H9 (cell line): ENCODE data around the gene FAM222B. TPM values are rescaled to one million over a fixed set of nuclear protein-coding genes. Genes with fewer than 3 reads are reported as not detected.

Source experiments
- DNase-seq: peaks from one replicate; pipeline ENCODE4 v3.0.0-alpha.2; 2017
- H2AFZ ChIP-seq: one replicate; pipeline ENCODE4 v1.6.1; 2013; ENCODE audit warnings: mild to moderate bottlenecking, low read length, control low read depth, moderate library complexity
- H2AK5ac ChIP-seq: 2 replicates; pipeline ENCODE4 v1.6.1; 2013; ENCODE audit warnings: low read length, control low read depth, mixed read lengths; ENCODE audit not compliant: insufficient read length
- H2BK120ac ChIP-seq: one replicate; pipeline ENCODE4 v1.6.1; 2013; ENCODE audit warnings: low read depth, mild to moderate bottlenecking, low read length, control low read depth, inconsistent platforms; ENCODE audit not compliant: poor library complexity, severe bottlenecking
- H2BK12ac ChIP-seq: 2 replicates; pipeline ENCODE4 v1.6.1; 2013; ENCODE audit warnings: low read length, control low read depth, mixed read lengths, low read depth; ENCODE audit not compliant: insufficient read length
- H2BK15ac ChIP-seq: 2 replicates; pipeline ENCODE4 v1.6.1; 2013; ENCODE audit warnings: low read depth, low read length, control low read depth
- H2BK20ac ChIP-seq: one replicate; pipeline ENCODE4 v1.6.1; 2013; ENCODE audit warnings: low read depth, mild to moderate bottlenecking, low read length, control low read depth, inconsistent platforms; ENCODE audit not compliant: poor library complexity, severe bottlenecking
- H2BK5ac ChIP-seq: 2 replicates; pipeline ENCODE4 v1.6.1; 2013; ENCODE audit warnings: low read length, control low read depth, mixed read lengths; ENCODE audit not compliant: insufficient read length
- H3K14ac ChIP-seq: 2 replicates; pipeline ENCODE4 v1.6.1; 2013; ENCODE audit warnings: low read length, control low read depth; ENCODE audit not compliant: insufficient read depth
- H3K18ac ChIP-seq: 2 replicates; pipeline ENCODE4 v1.6.1; 2013; ENCODE audit warnings: low read depth, mild to moderate bottlenecking, mixed read lengths, low read length, control low read depth; ENCODE audit not compliant: insufficient read length
- H3K23ac ChIP-seq: 2 replicates; pipeline ENCODE4 v1.6.1; 2013; ENCODE audit warnings: low read length, control low read depth, mixed read lengths, low read depth; ENCODE audit not compliant: insufficient read length
- H3K23me2 ChIP-seq: 2 replicates; pipeline ENCODE4 v1.6.1; 2013; ENCODE audit warnings: low read depth, mild to moderate bottlenecking, mixed read lengths, low read length, control low read depth; ENCODE audit not compliant: insufficient read length, poor library complexity, severe bottlenecking
- H3K27ac ChIP-seq: 2 replicates; pipeline ENCODE4 v1.5.1; 2013; ENCODE audit warnings: low read length, control low read depth, mixed read lengths, low read depth; ENCODE audit not compliant: insufficient read length
- H3K27me3 ChIP-seq: 2 replicates; pipeline ENCODE4 v1.6.1; 2013; ENCODE audit warnings: low read length, control low read depth, inconsistent platforms; ENCODE audit not compliant: insufficient read depth
- H3K4ac ChIP-seq: 2 replicates; pipeline ENCODE4 v1.6.1; 2013; ENCODE audit warnings: low read depth, mild to moderate bottlenecking, control low read depth, inconsistent platforms, low read length, moderate library complexity
- H3K4me1 ChIP-seq: 2 replicates; pipeline ENCODE4 v1.6.1; 2013; ENCODE audit warnings: low read length, control low read depth, inconsistent platforms; ENCODE audit not compliant: insufficient read depth
- H3K4me2 ChIP-seq: 2 replicates; pipeline ENCODE4 v1.6.1; 2013; ENCODE audit warnings: low read length, control low read depth, mixed read lengths; ENCODE audit not compliant: insufficient read length, insufficient read depth
- H3K56ac ChIP-seq: 2 replicates; pipeline ENCODE4 v1.6.1; 2013; ENCODE audit warnings: low read depth, mild to moderate bottlenecking, mixed read lengths, low read length, control low read depth; ENCODE audit not compliant: insufficient read length
- H3K79me1 ChIP-seq: 2 replicates; pipeline ENCODE4 v1.6.1; 2013; ENCODE audit warnings: low read depth, mild to moderate bottlenecking, moderate library complexity, low read length, control low read depth, inconsistent platforms; ENCODE audit not compliant: insufficient read depth, poor library complexity, severe bottlenecking
- H3K79me2 ChIP-seq: 2 replicates; pipeline ENCODE4 v1.6.1; 2013; ENCODE audit warnings: low read length, control low read depth, inconsistent platforms; ENCODE audit not compliant: insufficient read depth
- H3K9ac ChIP-seq: 2 replicates; pipeline ENCODE4 v1.6.1; 2013; ENCODE audit warnings: low read length, control low read depth, mixed read lengths; ENCODE audit not compliant: insufficient read length; ENCODE audit errors: extremely low read depth
- H3K9me3 ChIP-seq: one replicate; pipeline ENCODE4 v1.6.1; 2013; ENCODE audit warnings: low read depth, low read length, inconsistent platforms; ENCODE audit not compliant: control insufficient read depth
- H3T11ph ChIP-seq: one replicate; pipeline ENCODE4 v1.6.1; 2013; ENCODE audit warnings: mild to moderate bottlenecking, low read length, control low read depth, inconsistent platforms
- H4K20me1 ChIP-seq: one replicate; pipeline ENCODE4 v1.6.1; 2013; ENCODE audit not compliant: control insufficient read depth, insufficient read length, insufficient read depth
- H4K5ac ChIP-seq: 2 replicates; pipeline ENCODE4 v1.6.1; 2013; ENCODE audit warnings: low read depth, mild to moderate bottlenecking, mixed read lengths, low read length, control low read depth; ENCODE audit not compliant: insufficient read length
- H4K8ac ChIP-seq: replicated peaks from 2 replicates; pipeline ENCODE4 v1.6.1; 2013; ENCODE audit warnings: low read length, control low read depth, mixed read lengths, low read depth; ENCODE audit not compliant: insufficient read length
- H4K91ac ChIP-seq: 2 replicates; pipeline ENCODE4 v1.6.1; 2013; ENCODE audit warnings: low read depth, mild to moderate bottlenecking, moderate library complexity, mixed read lengths, low read length, control low read depth; ENCODE audit not compliant: insufficient read length
- H3K27ac Mint-ChIP-seq, 3 experiments: 2 replicates in 2 of 3; 3 replicates in 1 of 3; pipeline ENCODE4 v1.8.0; 2020 to 2021; ENCODE audit warnings: mixed read lengths in 3 of 3, mild to moderate bottlenecking in 1 of 3, moderate library complexity in 1 of 3
- H3K27me3 Mint-ChIP-seq: 2 replicates; pipeline ENCODE4 v1.8.0; 2021; ENCODE audit warnings: low read depth, mild to moderate bottlenecking, moderate library complexity, mixed read lengths
- H3K36me3 Mint-ChIP-seq, 3 experiments: 2 replicates in 2 of 3; 3 replicates in 1 of 3; pipeline ENCODE4 v1.8.0; 2020 to 2021; ENCODE audit warnings: low read depth in 3 of 3, mixed read lengths in 3 of 3; ENCODE audit not compliant: insufficient read depth in 1 of 3
- H3K4me1 Mint-ChIP-seq, 2 experiments: 2 replicates each; pipeline ENCODE4 v1.8.0; 2020; ENCODE audit warnings: mixed read lengths in 2 of 2
- H3K4me3 Mint-ChIP-seq, 2 experiments: 2 replicates in 1 of 2; 3 replicates in 1 of 2; pipeline ENCODE4 v1.8.0; 2020 to 2021; ENCODE audit warnings: mild to moderate bottlenecking in 2 of 2, mixed read lengths in 2 of 2, moderate library complexity in 1 of 2
- H3K9me3 Mint-ChIP-seq, 2 experiments: 2 replicates in 1 of 2; 3 replicates in 1 of 2; pipeline ENCODE4 v1.8.0; 2020; ENCODE audit warnings: mild to moderate bottlenecking in 2 of 2, mixed read lengths in 2 of 2, moderate library complexity in 1 of 2
- CTCF ChIP-seq: fragments of 200-600 bp; sonication (generic); conservative IDR thresholded peaks from 3 replicates; pipeline ENCODE4 v1.8.0; 2021; ENCODE audit warnings: antibody characterized with exemption, mild to moderate bottlenecking
- WGBS: extraction: QIAGEN DNeasy Blood & Tissue Kit; methylation state at CpG from one replicate; pipeline ENCODE4 v1.1.7; 2013; ENCODE audit warnings: missing lambda C conversion rate, low lambda C conversion rate, mixed read lengths; ENCODE audit not compliant: insufficient read length; ENCODE audit errors: extremely low coverage; 5-methylcytosine and 5-hydroxymethylcytosine counted together
- total RNA-seq: library from RNA; stranded (reverse); gene quantifications from 2 replicates; pipeline ENCODE4 v1.2.1, GENCODE V29; 2021

FAM222B gene
- total RNA-seq, 1 experiment from 2014 or later: 76.1 TPM

DNA sequence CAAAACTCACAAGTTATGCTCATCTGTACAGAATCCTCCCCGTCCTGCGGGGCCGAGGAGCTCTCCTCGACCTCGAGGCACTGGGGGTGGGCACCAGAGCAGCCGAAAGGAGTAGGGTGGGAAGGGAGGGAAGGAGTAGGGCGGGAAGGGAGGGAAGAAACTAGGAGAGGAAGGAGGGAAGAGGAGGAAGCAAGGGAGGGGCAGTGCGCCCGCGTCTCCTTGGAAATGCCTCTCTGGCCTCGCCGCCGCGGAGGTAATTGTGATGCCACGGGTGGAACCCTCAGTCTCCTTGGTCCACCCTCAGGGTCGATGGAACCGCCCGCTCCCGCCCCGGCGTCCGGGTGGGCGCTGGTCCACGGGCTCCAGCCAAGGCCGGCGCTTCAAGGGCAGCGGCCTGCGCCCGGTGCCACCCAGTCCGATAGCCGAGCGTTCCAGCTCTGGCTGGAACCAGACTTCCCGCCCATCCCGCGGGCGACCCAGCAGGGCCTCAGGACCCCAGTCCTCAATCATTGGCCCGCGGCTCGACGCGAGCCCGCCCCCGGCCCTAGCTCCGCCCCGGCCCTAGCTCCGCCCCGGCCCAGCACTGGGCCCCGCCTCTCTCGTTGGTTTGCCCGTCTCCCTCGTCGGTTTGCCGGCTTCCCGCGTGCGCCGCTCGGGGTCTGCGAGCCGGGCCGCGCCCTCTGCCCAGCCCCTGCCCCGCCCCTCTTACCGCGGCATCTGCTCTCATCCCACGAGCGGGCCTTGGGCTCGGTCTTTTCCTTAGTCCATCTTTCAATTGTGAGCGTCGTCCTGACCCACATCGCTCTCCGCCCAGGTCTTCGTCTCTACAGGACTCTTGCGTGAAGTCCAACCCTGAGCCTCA lies 131.5 kb downstream of the FAM222B start:
- peak overlapping the region; percentile 7 for H4K5ac ChIP-seq
- Mint-ChIP-seq H3K27me3 (no peaks in the 10 kb centered on the region), H3K27ac (peak overlapping the region; percentile 99 to 100 (median 99)), H3K36me3 (peaks cover 23 to 42% (median 29%) of the 10 kb centered on the region in 3 experiments; a peak in 6 of 7 replicates), H3K4me3 (peak overlapping the region; percentile 89 to 96), H3K4me1 (peaks cover 28 to 43% of the 10 kb centered on the region in 2 experiments), H3K9me3 (no peaks in the 10 kb centered on the region)
- H3T11ph ChIP-seq: no peak overlapping the region
- peak overlapping the region; percentile 66 for H3K4me2 ChIP-seq
- H3K79me2 ChIP-seq: peaks cover 1% of the 10 kb centered on the region; the same call in 1 of the 2 replicates
- peak; percentile 99 for DNase-seq
- H4K91ac ChIP-seq: no peak overlapping the region
- no CpG with 5 or more reads among the region's 74 CpGs for WGBS
- H3K18ac ChIP-seq: peak overlapping the region; percentile 94
- TF ChIP-seq CTCF: no peak
- H3K4me1 ChIP-seq: peaks cover 2% of the 10 kb centered on the region; the same call in 1 of the 2 replicates
- H2AFZ ChIP-seq: no peak overlapping the region
- peaks cover 14% of the 10 kb centered on the region for H3K23me2 ChIP-seq
- no peak overlapping the region for H2AK5ac ChIP-seq
- H3K9me3 ChIP-seq: no peaks in the 10 kb centered on the region
- H3K14ac ChIP-seq: peak overlapping the region; percentile 94
- H2BK120ac ChIP-seq: no peak overlapping the region
- H3K27ac ChIP-seq: peak overlapping the region; percentile 68
- H4K20me1 ChIP-seq: no peaks in the 10 kb centered on the region
- peak overlapping the region; percentile 79 for H3K9ac ChIP-seq
- no peak overlapping the region for H3K23ac ChIP-seq
- H3K27me3 ChIP-seq: no peaks in the 10 kb centered on the region
- H3K79me1 ChIP-seq: peaks cover 4% of the 10 kb centered on the region
- H2BK15ac ChIP-seq: no peak overlapping the region
- no peak overlapping the region for H2BK20ac ChIP-seq
- H3K56ac ChIP-seq: no peak overlapping the region
- no peak overlapping the region for H4K8ac ChIP-seq
- H2BK12ac ChIP-seq: no peak overlapping the region
- H3K4ac ChIP-seq: no peak overlapping the region
- no peak overlapping the region for H2BK5ac ChIP-seq
